ENCODE measurements around the gene FAIM2.

FAIM2 gene

GRCh38 chr12:49892732-49893317 lies 10.9 kb downstream of the FAIM2 start:
- no peak for TF ChIP-seq CTCF (IDR thresholded peaks at IDR 0.05)
- TF ChIP-seq ZFX (IDR thresholded peaks at IDR 0.05; ENCODE audit: borderline replicate concordance), result no peak
- H3K27ac ChIP-seq, result no peak overlapping the region

DNA sequence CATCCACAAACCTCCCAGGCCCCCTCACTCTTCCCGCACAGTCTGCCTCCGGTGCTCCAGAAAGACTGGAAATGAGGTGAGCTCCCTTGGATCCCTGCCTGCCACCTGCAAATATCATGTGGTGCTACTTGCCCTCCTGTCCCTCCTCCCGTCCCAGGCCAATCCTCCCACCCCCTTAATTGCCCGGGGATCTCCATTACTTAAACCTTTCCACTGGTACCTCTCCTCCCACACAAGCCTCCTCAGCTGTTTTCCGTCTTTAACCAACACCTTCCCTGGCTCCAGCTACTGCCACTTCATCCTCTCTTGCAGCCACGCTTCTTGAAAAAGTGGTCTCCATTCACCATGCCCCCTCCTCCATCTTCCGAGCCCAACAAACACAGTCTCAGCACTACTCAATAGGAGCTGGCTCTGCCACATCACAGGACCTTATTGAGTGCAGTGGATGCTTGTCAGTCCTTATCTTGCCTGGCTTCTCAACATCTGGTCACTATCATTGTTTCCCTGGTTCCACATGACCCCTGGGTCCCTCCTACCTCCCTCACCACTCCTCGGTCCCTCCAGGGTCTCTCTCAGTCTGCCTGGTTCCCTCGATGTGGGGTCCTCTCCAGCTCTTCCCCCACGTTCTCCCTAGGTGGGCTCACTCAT lies 11.5 kb downstream of the FAIM2 start:
- peak overlapping the region; percentile 87; the same call in 1 of the 2 replicates for H3K27ac ChIP-seq
- TF ChIP-seq CTCF (IDR thresholded peaks at IDR 0.05) (no peak), ZFX (IDR thresholded peaks at IDR 0.05; ENCODE audit: borderline replicate concordance) (no peak)

DNA sequence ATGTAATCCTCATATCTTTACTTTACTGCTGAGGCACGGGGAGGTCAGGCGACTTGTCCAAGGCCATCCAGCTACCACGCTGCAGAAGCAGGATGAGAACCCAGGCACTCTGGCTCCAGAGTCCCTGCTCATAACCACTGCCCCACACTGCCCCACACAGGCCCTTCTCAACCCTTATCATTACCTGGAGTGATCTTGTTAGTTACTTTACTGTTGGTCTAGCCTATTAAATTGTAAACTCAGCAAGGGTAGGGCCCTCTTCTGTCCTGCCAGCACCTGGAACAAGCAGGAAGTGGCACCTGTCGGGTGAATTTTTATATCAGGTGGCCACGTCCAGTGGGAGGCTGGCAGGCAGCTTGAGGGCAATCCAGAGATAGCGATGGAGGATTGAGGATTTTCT lies 12.2 kb downstream of the FAIM2 start:
- no peak for TF ChIP-seq CTCF (IDR thresholded peaks at IDR 0.05)
- peak overlapping the region; percentile 87 for H3K27ac ChIP-seq

DNA sequence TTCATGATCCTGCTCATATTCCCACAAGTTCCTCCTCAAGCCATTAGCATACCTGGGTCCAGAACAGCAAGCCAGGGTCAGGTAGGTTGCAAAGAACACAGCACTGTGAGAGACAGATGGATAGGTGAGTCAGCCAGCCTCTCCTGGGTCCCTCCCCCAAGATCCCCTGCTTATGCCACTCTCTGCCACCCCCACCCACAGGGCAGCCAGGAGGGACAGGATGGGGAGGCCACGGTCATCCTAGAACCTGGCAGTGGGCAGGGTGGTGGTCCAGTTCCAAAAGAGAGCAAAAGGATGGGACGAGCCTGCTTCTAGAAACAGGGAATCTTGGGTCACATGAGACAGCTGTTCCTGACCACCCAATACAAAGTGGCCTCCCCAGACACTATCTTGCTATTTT lies 12.7 kb downstream of the FAIM2 start:
- no peak for TF ChIP-seq ZFX (IDR thresholded peaks at IDR 0.05; ENCODE audit: borderline replicate concordance)
- TF ChIP-seq CTCF (IDR thresholded peaks at IDR 0.05), result no peak
- H3K27ac ChIP-seq, result peak overlapping the region; percentile 87

GRCh38 chr12:49890096-49890461 lies 13.6 kb downstream of the FAIM2 start:
- peak overlapping the region; percentile 87 for H3K27ac ChIP-seq
- TF ChIP-seq CTCF (IDR thresholded peaks at IDR 0.05) (no peak), ZFX (IDR thresholded peaks at IDR 0.05; ENCODE audit: borderline replicate concordance) (no peak)

DNA sequence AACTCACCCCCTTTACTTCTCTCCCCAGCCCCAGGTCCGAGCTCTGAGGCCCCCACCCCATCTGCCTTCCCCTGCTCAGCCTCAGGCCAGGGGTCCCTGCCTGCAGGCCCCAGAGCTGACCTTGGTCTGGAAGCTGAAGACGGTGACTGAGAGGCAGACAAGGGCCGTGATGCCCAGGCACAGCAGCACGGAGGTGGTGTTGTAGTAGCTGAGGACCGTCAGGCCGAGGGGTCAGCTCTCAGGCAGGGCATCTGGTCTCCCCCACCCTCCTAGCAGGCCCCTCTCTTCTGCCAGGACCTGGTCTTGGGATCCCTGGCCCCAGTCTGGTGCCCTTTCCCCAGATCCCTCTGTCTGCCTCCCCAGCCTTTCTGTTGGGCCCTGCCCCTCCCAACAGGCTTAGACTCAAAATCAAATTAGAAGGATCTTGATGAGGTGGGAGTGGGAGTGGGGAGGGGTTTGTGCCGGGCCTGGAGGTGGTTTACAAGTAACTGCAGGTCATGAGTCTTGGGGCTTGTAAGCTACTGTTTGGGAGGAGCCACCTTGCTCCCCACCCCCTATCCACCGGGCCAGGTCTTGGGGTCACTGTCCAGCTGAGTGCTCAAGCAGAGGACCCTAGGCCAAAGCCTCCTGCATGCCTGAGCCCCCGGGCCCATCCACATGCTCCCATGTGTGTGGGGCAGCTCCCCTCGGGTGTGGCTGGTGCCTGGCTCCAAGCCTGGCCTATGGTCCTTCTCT lies 14.2 kb downstream of the FAIM2 start:
- H3K27ac ChIP-seq, result peak overlapping the region; percentile 87
- TF ChIP-seq ZFX (IDR thresholded peaks at IDR 0.05; ENCODE audit: borderline replicate concordance) (no peak), CTCF (IDR thresholded peaks at IDR 0.05) (no peak)
